NCI-H2081 treated with DMSO at 0.1 percent for 48 hours (cell line): ENCODE measurements around the gene PTCHD4.

Experiments
- DNase-seq: peaks from one replicate; lab custom pipeline; 2025; lab: John Stamatoyannopoulos, UW

PTCHD4 gene

GRCh38 chr6:48099713-48100587 is 11.0 kb downstream of the PTCHD4 start:
- DNase-seq, result no peak

GRCh38 chr6:48098923-48099322 is 12.1 kb downstream of the PTCHD4 start:
- DNase-seq, result peak; percentile 13

GRCh38 chr6:48092550-48093217 is 18.3 kb downstream of the PTCHD4 start:
- DNase-seq, result no peak

DNA sequence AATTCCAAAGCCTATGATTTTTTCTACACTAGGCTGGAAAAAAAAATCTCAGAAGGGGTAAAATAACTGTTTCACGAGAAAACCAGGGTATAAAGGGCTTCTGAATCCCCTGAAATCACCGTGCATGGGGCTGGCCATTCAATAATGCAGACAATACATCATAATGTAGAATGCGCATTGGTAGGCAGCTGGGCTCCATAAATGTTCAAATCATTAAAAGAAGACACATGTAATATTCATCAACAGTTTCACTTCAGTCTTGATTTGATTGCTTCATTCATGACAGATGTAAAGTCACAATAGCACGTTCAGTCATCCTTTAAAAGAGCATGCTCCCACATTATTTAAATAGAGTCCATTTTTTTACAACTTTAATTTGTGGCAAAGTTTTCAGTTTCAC is 20.5 kb downstream of the PTCHD4 start:
- no peak for DNase-seq

DNA sequence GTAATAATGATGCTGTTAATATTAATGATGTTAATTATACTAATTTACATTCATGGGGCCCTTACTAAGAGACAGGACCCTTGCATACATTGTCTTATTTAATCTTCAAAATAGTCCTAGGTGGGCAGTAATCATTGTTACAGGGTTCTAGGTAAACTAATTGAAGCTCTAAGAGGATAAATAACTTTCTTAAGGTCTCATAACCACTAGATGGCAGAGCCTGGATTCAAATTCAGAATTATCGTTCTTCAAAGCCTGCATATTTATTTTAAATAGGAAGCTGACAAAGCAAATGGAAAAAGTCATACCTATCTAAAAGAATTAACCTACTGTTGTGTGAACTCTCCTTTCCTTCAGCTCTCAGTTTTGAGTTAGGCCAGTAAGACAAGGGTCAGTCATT is 23.5 kb downstream of the PTCHD4 start:
- DNase-seq, result no peak

DNA sequence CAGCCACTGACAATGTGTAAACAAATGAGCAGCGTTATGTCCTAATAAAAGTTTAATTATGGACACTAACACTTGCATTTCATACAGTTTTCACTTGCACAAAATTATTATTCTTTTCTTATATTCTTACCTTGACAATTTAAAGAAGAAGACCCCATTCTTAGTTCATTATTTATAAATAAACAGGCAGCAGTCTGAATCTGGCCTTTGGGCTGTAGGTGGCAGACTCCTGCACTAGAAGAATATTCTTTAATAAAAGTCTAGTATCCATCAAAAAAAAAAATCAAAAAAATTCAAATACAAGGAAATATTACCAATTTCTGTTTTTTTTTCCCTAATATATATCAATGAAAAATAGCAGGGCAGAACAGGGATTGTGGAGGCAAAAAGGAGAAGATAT is 24.8 kb downstream of the PTCHD4 start:
- DNase-seq, result no peak

- no peak for DNase-seq
Observed at GRCh38 chr6:48085131-48085741, 25.8 kb downstream of the PTCHD4 start.

GRCh38 chr6:48084201-48084600 is 26.8 kb downstream of the PTCHD4 start:
- no peak for DNase-seq

GRCh38 chr6:48080227-48081009 is 30.6 kb downstream of the PTCHD4 start:
- no peak for DNase-seq

DNA sequence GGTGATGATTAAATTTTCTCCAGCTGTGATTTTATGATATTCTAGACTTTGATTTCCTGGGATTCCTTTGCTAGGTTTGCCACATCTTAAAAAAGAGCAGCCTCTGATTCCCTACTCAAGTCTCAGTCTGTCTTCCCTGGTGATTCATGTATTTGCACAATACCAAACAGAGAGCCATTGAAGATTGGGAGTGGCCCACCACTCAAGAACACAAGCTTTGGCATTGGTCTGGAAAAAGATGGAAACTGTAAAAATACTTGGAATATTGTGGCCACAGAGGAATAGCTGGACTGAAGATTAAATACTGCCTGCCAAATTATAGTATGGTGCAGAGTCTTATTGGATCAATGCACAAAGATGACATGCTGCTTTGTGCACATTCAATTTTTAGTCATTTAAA is 32.9 kb downstream of the PTCHD4 start:
- no peak for DNase-seq

- DNase-seq, result no peak
Observed at GRCh38 chr6:48075181-48075580, 35.8 kb downstream of the PTCHD4 start.

DNA sequence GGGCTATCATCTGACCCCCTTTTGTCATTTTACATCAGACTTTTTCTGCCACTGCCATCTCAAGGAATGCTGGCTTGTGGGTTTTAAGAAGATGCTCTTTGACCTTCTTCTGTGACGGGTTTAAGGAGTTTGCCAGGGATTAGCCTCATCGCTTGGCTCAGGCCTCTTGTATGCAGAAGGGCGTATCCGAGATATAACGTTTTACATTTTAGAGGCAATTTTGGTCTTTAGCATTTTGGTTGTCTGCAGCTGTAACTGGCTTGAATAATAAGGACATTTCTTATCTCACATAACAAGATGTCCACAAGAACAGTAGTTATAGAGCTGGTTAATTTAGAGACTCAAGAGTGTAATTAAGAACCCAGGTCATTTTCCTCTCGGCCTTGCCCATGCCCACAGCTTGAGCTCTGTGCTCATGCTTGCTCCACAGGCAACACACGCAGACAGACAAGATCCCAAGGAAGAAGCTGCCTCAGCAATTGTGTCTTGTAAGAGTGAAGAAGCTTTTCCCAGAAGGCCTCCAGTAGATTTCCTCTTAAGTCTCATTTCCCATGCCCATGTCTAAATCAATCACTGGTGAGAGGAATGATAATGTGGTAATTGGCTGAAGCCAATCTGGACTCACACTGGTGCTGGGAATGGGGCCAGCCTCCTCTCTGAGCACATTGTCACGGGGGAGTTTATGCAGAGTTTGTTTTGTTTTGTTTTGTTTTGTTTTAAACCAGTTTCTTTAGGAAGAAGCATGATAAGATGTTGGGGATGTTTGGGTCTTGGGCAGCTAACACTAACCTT is 36.8 kb downstream of the PTCHD4 start:
- no peak for DNase-seq

- no peak for DNase-seq
Observed at GRCh38 chr6:48071833-48072232, 39.2 kb downstream of the PTCHD4 start.

DNA sequence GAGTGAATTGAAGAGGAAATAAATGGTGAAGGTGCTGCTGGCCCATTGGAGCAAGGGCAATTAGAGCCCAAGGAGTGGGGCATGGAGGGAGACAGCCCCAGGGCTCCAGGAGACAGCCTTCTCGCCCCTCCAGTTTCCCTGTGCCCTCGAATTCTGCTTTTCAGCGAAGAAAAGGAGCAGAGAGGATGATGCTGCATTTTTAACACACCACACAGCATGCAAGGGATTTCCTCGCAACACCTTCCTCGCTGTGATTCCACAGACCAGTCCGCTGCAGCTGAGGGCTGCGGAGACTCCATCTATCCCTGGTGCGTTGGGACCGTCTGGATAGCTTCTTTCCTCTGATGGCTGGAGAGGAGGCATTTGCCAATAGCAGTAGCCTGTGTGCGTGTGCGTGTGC is 41.7 kb downstream of the PTCHD4 start:
- no peak for DNase-seq

DNA sequence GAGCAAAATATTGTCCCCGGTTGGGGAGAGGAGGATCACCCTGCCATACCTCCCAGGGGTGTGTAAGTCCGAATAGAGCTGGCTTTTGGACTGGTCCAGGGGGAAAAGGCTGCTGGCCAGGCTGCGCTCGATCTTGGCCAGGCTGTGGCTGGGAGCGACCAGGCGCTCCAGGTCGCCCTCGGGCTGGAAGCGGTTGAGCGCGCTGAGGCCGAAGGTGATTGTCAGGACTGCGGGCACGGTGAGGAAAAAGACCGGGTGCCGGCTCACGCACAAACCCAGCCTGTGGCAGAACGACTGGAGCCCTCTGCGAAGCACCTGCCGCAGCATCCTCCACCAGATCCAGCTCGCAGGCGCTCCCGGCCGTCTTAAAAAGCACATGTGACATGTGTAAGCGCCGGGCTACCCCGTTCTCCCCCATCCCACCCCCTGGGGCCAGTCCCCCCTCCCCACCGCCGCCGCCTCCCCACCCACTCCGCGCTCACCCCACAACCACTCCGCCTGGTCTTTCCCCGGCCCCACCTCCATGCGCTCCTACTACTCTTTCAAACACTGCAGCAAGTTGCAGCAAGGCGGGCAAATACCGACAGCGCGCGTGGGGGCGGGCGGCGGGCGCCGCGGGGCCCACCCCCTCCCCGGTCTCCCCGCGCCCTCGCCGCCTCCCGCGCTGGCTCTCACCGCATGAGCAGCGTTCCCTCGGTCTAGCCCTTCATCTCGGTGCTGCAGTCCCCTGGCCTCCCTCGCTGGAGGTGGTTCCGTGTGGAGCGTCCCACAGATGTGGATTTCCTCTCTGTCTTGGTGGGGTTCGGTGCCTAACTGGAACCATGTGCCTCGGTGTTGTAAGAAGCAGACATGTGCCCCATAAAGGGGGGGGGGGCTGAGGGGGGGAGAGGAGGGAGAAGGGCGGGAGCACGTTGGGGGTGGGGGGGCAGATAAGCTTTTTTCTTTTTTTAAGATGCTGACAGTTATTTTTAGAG is 42.4 kb downstream of the PTCHD4 start:
- no peak for DNase-seq

GRCh38 chr6:48067886-48068277 is 43.1 kb downstream of the PTCHD4 start:
- no peak for DNase-seq

DNA sequence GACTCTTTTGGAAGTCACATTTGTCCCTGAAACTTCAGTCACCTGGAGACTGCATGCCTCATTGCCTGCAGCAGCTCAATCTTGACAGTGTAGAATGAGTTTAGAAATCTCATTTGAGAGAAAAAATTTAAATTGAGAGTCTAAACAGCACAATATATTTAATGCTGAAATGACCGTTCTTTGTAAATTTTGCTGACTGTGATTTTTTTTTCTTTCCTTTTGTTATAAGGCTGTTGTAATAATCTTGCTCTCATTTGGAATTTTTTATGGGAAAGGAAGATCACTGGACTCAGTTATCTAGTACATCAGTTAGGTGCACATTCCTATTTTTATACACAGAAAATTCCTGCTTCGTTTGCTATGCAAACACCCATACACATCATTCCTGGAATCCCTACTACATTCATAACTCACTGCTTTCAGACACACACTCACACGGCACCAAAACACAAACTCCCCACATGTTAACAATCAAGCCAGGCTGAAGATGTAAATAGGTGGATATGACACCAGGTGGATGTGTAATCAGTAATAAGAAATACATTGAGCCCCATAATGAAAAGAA is 43.8 kb downstream of the PTCHD4 start:
- no peak for DNase-seq

- DNase-seq, result no peak
Observed at GRCh38 chr6:48061265-48061990, 49.6 kb downstream of the PTCHD4 start.
